Hepatocyte (in vitro differentiated cells): Measurements from ENCODE around the gene TAS2R1. TPM values are rescaled to one million over a fixed set of nuclear protein-coding genes. Genes with fewer than 3 reads are reported as not detected.

Experiments used
- DNase-seq: peaks from one replicate; pipeline ENCODE4 v3.0.0-alpha.2; 2016; ENCODE audit warnings: low spot score
- H2AFZ ChIP-seq: fragments of 200-600 bp; sonication (generic); 2 replicates; pipeline ENCODE4 v1.6.0; 2016; ENCODE audit warnings: antibody characterized with exemption, mild to moderate bottlenecking
- H3K27ac ChIP-seq: fragments of 200-600 bp; sonication (generic); 2 replicates; pipeline ENCODE4 v1.5.1; 2016; ENCODE audit warnings: mild to moderate bottlenecking
- H3K27me3 ChIP-seq: fragments of 200-600 bp; sonication (generic); 2 replicates; pipeline ENCODE4 v1.6.1; 2016
- H3K36me3 ChIP-seq: fragments of 200-600 bp; sonication (generic); replicated peaks from 2 replicates; pipeline ENCODE4 v1.5.1; 2016; ENCODE audit warnings: low read depth; ENCODE audit not compliant: insufficient read depth
- H3K4me1 ChIP-seq: fragments of 200-600 bp; sonication (generic); 2 replicates; pipeline ENCODE4 v1.5.1; 2016; ENCODE audit warnings: mild to moderate bottlenecking, moderate library complexity; ENCODE audit not compliant: insufficient read depth
- H3K4me2 ChIP-seq: fragments of 200-600 bp; sonication (generic); 2 replicates; pipeline ENCODE4 v1.6.0; 2016
- H3K4me3 ChIP-seq: fragments of 200-600 bp; sonication (generic); 2 replicates; pipeline ENCODE4 v1.5.1; 2016; ENCODE audit warnings: mild to moderate bottlenecking
- H3K79me2 ChIP-seq: fragments of 200-600 bp; sonication (generic); 2 replicates; pipeline ENCODE4 v1.6.0; 2017; ENCODE audit warnings: mild to moderate bottlenecking
- H3K9me2 ChIP-seq: fragments of 200-600 bp; sonication (generic); replicated peaks from 2 replicates; pipeline ENCODE4 v1.6.0; 2017; ENCODE audit warnings: mild to moderate bottlenecking; ENCODE audit not compliant: insufficient read depth
- H3K9me3 ChIP-seq: fragments of 200-600 bp; sonication (generic); 2 replicates; pipeline ENCODE4 v1.5.1; 2016; ENCODE audit warnings: low read depth, mild to moderate bottlenecking
- H4K20me1 ChIP-seq: fragments of 200-600 bp; sonication (generic); 2 replicates; pipeline ENCODE4 v1.6.0; 2016; ENCODE audit warnings: mild to moderate bottlenecking; ENCODE audit not compliant: insufficient read depth, poor library complexity, severe bottlenecking
- EZH2 ChIP-seq: fragments of 200-600 bp; sonication (generic); IDR thresholded peaks from 2 replicates; pipeline ENCODE4 v1.6.1; 2016; ENCODE audit warnings: antibody characterized with exemption, mild to moderate bottlenecking, borderline replicate concordance
- EZH2phosphoT487 ChIP-seq: fragments of 200-600 bp; sonication (generic); IDR thresholded peaks from one replicate; pipeline ENCODE4 v1.6.1; 2018; ENCODE audit warnings: antibody characterized with exemption, mild to moderate bottlenecking, low read depth, moderate library complexity; ENCODE audit not compliant: unreplicated experiment, severe bottlenecking
- WGBS: methylation state at CpG from one replicate; pipeline ENCODE4 v1.1.6; 2016; ENCODE audit warnings: low lambda C conversion rate; ENCODE audit errors: missing lambda C conversion rate; 5-methylcytosine and 5-hydroxymethylcytosine counted together
- polyA plus RNA-seq: library from polyadenylated mRNA; unstranded; fragments of >200 nt; fragmentation: Nextera tagmentation; extraction: Ambion mirVana; gene quantifications from 2 replicates; pipeline ENCODE4 v1.2.1, GENCODE V29; 2016
- total RNA-seq: library from RNA; depleted of rRNA; stranded (reverse); fragments of >200 nt; gene quantifications from 2 replicates; pipeline ENCODE4 v1.2.3, GENCODE V29; 2014
- TF ChIP-seq, protein P1 (sequence below): fragments of 200-600 bp; sonication (generic); IDR thresholded peaks from 2 replicates; pipeline ENCODE4 v1.5.1; 2016; ENCODE audit warnings: antibody characterized with exemption, mild to moderate bottlenecking; ENCODE audit not compliant: poor library complexity

The TAS2R1 gene
- total and polyA plus RNA-seq, 2 experiments from 2014 or later = 1.0 TPM; not detected in 1

DNA sequence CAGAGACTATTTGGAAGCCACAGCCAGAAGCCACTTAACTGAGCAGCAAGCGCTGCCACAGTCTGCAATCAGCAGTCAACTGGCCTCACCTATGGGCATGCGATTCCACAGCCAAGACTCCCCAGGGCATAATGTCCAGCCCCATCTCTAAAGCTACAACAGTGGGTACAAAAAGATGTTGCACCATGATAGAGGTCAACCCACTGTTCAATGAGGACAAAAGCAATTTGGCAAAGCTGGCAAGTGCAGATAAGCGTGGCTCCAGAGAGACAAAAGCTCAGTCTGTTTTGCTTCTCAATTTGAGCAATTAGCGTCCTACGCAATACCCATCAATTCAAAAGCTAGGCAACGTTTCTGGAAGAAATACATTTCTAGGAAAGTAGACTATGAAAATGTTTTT is 3.2 kb downstream of the TAS2R1 start:
- Histone ChIP-seq H3K79me2 (no peaks in the 10 kb centered on the region), H3K27me3 (no peaks in the 10 kb centered on the region), H3K4me1 (peaks cover 3% of the 10 kb centered on the region), H4K20me1 (no peaks in the 10 kb centered on the region), H2AFZ (no peak overlapping the region), H3K36me3 (no peaks in the 10 kb centered on the region), H3K4me2 (no peak overlapping the region), H3K9me3 (no peaks in the 10 kb centered on the region), H3K4me3 (no peak overlapping the region), H3K9me2 (no peaks in the 10 kb centered on the region), H3K27ac (no peak overlapping the region)
- TF ChIP-seq EZH2phosphoT487 (no peak), EZH2 (no peak)
- TF ChIP-seq, protein P1, sequence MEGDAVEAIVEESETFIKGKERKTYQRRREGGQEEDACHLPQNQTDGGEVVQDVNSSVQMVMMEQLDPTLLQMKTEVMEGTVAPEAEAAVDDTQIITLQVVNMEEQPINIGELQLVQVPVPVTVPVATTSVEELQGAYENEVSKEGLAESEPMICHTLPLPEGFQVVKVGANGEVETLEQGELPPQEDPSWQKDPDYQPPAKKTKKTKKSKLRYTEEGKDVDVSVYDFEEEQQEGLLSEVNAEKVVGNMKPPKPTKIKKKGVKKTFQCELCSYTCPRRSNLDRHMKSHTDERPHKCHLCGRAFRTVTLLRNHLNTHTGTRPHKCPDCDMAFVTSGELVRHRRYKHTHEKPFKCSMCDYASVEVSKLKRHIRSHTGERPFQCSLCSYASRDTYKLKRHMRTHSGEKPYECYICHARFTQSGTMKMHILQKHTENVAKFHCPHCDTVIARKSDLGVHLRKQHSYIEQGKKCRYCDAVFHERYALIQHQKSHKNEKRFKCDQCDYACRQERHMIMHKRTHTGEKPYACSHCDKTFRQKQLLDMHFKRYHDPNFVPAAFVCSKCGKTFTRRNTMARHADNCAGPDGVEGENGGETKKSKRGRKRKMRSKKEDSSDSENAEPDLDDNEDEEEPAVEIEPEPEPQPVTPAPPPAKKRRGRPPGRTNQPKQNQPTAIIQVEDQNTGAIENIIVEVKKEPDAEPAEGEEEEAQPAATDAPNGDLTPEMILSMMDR = no peak
- no peak for DNase-seq
- WGBS = 91% methylated on average over 6 of the region's 6 CpGs

DNA sequence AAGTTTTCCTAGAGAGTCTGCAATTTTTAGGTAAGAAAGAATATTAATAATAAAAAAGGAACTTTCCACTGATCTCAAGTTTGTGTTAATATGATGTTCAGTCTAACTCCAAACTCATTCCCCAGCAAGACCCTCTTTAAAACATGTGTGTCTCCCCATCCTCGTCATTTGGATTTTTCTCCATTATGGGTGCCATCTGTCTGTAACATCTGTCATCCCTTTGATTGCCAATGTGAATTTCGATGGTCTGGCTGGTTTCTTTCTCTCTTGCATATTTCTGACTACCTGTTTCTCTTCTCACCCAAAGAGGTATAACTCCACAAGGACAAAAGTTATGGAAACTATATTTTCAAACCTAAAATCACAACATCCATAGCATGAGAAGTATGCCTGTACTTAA is 4.4 kb downstream of the TAS2R1 start:
- WGBS = 93% methylated on average over 2 of the region's 2 CpGs

DNA sequence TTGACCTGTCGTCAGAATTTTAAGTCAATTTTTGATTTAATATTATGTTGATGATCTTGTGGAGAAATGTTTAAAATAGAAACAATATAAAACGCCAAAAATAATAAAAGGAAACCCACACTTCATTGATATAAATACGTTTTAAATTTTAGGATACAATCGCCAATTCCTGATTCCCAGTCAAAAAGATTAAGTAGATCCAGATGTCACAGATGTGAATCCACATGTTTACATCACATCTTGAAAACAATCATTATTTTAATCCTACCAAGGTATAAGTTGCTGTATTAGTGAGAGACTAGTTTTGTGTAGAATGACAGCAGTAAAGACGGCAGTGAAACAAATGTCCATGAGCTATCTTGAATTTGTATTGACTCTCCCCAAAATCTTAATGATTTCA is 4.9 kb downstream of the TAS2R1 start:
- Histone ChIP-seq H3K9me3 (no peaks in the 10 kb centered on the region), H3K4me3 (no peak overlapping the region), H3K27ac (no peak overlapping the region), H3K4me1 (peaks cover 3% of the 10 kb centered on the region), H4K20me1 (no peaks in the 10 kb centered on the region), H2AFZ (no peak overlapping the region), H3K4me2 (no peak overlapping the region), H3K79me2 (no peaks in the 10 kb centered on the region), H3K9me2 (no peaks in the 10 kb centered on the region), H3K27me3 (no peaks in the 10 kb centered on the region), H3K36me3 (no peaks in the 10 kb centered on the region)
- 73% methylated on average over 5 of the region's 5 CpGs for WGBS
- no peak for DNase-seq
- TF ChIP-seq, protein P1 = no peak
- TF ChIP-seq EZH2 (no peak), EZH2phosphoT487 (no peak)

More for the DNA sequence above, 4.4 kb downstream of the TAS2R1 start:
- no peaks in the 10 kb centered on the region for H3K79me2 ChIP-seq
- H4K20me1 ChIP-seq = no peaks in the 10 kb centered on the region
- no peak overlapping the region for H2AFZ ChIP-seq
- no peaks in the 10 kb centered on the region for H3K27me3 ChIP-seq
- no peak overlapping the region for H3K27ac ChIP-seq
- no peaks in the 10 kb centered on the region for H3K9me3 ChIP-seq
- no peaks in the 10 kb centered on the region for H3K9me2 ChIP-seq
- TF ChIP-seq, protein P1 = no peak
- H3K4me1 ChIP-seq = peaks cover 3% of the 10 kb centered on the region
- no peak overlapping the region for H3K4me3 ChIP-seq
- DNase-seq = no peak
- H3K36me3 ChIP-seq = no peaks in the 10 kb centered on the region
- no peak overlapping the region for H3K4me2 ChIP-seq
